SU-DHL-6 (cell line): ENCODE data around the gene P2RY8.

Source experiments
- EZH2phosphoT487 ChIP-seq: fragments of 200-600 bp; sonication (generic), shearing (Covaris generic); conservative IDR thresholded peaks from 2 replicates; pipeline ENCODE4 v1.6.1; 2018; ENCODE audit warnings: mild to moderate bottlenecking, antibody characterized with exemption, low read length, moderate library complexity, mixed read lengths
- TF ChIP-seq, protein P1 (sequence below): fragments of 200-600 bp; sonication (generic); IDR thresholded peaks from one replicate; pipeline ENCODE4 v1.5.1; 2017; ENCODE audit warnings: antibody characterized with exemption, mild to moderate bottlenecking, low read length, moderate library complexity; ENCODE audit not compliant: insufficient read depth, poor library complexity, severe bottlenecking

DNA sequence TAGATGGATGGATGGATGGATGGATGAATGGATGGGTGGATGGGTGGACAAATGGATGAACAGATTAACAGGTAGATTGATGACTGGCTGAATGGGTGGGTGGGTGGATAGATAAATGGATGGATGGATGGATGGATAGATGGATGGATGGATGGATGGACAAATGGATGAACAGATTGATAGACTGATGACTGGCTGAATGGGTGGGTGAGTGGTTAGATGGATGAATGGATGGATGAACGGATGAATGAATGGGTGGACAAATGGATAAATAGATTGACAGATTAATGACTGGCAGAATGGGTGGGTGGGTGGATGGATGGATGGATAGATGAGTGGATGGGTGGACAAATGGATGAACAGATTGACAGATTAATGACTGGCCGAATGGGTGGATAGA is 40.9 kb upstream of the P2RY8 start:
- TF ChIP-seq, protein P1, sequence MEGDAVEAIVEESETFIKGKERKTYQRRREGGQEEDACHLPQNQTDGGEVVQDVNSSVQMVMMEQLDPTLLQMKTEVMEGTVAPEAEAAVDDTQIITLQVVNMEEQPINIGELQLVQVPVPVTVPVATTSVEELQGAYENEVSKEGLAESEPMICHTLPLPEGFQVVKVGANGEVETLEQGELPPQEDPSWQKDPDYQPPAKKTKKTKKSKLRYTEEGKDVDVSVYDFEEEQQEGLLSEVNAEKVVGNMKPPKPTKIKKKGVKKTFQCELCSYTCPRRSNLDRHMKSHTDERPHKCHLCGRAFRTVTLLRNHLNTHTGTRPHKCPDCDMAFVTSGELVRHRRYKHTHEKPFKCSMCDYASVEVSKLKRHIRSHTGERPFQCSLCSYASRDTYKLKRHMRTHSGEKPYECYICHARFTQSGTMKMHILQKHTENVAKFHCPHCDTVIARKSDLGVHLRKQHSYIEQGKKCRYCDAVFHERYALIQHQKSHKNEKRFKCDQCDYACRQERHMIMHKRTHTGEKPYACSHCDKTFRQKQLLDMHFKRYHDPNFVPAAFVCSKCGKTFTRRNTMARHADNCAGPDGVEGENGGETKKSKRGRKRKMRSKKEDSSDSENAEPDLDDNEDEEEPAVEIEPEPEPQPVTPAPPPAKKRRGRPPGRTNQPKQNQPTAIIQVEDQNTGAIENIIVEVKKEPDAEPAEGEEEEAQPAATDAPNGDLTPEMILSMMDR = no peak
- no peak for TF ChIP-seq EZH2phosphoT487
